Epidermal melanocyte (primary cell): ENCODE results near the gene ATG5.
"Not testable (repeated sequence)": the region's sequence is repeated elsewhere in the genome, so short reads cannot be mapped to it uniquely, and the experiment has no call there.

Experiments
- DNase-seq: peaks from one replicate; pipeline ENCODE4 v3.0.0; 2011; ENCODE audit warnings: low spot score; ENCODE audit not compliant: insufficient read length

The ATG5 gene

DNA sequence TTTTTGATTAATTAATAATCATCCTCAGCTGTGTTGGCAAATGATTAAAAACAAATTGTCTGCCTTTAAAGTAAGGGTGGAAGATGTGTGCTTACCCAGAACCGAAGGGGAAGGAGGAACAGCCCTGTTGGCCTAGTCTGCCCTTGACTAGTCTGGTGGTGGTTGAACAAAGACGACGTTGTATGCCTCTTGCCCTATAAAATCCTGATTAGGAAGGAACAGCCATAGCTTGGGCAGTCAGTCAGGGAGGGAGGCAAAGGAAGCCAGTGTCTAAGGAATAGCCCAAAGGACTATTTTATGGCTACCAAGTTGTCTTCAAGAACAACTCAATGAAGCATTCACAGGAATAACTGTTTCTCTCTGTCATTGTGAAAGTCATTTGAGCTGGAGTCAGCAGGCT is 168.7 kb downstream of the ATG5 start:
- DNase-seq, result peak; percentile 88

GRCh38 chr6:106156413-106156812 is 169.1 kb downstream of the ATG5 start:
- no peak for DNase-seq

DNA sequence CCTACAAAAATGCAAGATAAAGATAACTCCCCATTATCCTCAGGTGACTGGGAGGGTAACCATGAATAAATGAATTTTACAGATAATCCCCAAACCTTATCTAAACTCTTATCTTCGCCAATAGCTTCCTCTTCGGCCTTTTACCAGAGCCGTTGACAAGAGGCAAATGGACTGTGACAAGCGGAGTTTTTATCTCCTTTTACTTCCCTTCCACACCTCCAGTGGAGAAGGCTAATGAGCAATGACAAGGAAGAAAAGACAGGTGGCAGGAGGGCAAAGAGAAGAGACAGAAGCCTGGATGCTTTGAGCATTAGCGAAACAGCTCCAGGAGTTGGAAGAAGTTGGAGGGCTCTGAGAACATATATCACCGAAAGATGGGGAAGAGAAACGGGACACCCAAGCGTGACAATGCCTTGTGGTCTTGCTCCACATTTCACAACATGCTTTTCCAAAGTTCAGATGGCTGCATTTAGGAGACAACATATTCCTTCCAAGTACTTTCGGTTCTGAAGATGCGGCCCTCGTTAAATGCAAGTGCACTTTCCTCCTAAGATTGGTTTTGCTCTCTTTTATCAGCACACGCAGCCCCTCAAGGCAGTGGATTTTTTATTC is 170.2 kb downstream of the ATG5 start:
- no peak for DNase-seq

DNA sequence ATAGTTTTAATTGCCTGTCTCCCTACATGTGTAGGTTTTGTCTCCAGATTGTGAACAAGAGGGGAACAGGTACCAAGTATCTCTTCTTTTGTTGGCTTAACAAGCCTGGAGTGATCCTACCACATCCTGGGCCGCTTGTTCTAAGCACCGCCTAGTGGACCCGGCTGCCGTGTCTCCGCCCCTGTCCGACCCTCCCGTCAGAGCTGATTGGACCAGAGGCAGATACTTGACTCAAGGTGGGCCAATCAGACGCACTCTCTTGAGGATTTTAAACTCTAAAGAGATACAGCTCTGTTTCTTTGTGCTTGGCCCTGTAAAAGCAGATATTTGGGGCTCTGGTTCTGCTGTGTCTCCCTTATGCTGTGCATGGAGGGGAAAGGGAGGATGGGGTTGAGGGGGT is 171.2 kb downstream of the ATG5 start:
- DNase-seq, result no peak

GRCh38 chr6:106152952-106153351 is 172.6 kb downstream of the ATG5 start:
- DNase-seq, result no peak

DNA sequence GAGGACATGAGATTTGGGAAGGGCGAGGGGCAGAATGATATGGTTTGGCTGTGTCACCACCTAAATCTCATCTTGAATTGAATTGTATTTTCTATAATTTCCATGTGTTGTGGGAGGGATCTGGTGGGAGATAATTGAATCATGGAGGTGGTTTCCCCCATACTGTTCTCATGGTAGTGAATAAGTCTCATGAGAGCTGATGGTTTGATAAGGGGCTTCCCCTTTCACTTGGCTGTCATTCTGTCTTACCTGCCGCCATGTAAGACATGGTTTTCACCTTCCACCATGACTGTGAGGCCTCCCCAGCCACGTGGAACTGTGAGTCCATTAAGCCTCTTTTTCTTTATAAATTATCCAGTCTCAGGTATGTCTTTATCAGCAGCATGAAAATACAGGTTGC is 173.1 kb downstream of the ATG5 start:
- DNase-seq, result not testable (repeated sequence)

DNA sequence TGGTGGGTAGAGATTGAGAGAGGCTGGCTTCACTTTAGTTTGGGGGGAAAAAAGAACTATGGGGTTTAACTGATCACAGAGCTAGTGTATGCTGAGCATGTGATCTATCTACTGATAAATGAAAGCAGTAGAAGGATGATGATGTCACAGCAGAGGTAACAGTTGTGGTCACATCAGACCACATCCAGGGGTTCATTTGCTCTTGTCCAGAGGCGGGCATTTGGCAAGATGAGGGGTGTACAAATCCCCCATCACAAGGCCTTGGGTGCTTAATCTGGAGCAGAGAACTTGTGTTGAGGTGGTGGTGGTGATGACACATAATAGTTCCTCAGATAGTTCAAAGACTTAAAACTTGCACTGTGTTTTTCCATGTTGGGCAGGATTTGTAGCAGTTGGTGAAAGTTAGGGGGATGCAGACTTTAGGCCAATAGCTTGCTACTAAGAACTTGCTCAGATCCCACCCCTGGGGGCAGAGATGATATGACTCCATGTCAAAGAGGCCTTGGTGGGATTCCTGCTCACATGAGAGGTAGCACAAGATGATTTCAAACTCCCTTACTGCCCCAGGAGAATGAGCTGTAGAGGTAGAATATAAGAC is 176.0 kb downstream of the ATG5 start:
- no peak for DNase-seq

DNA sequence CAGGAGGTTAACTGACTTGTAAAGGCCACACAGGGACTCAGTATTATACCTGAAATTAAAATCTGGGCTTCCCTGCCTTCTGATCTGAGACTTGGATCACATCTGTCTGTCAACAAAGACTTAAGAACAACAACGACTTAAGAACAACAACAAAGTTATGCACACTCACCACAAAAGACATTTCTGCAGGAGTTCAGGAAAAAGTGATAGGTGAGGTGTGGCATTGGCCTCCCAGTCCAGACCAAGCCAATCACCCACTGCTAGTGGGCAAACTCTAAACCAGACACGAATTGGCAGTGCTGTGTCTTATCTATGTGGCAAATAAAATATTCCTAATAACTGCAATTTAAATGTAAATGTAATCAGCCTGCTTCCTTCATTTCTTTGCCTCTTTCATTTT is 178.1 kb downstream of the ATG5 start:
- DNase-seq, result no peak

GRCh38 chr6:106146852-106147351 is 178.7 kb downstream of the ATG5 start:
- DNase-seq, result no peak

- no peak for DNase-seq
Measured at GRCh38 chr6:106145741-106146227, 179.8 kb downstream of the ATG5 start.

DNA sequence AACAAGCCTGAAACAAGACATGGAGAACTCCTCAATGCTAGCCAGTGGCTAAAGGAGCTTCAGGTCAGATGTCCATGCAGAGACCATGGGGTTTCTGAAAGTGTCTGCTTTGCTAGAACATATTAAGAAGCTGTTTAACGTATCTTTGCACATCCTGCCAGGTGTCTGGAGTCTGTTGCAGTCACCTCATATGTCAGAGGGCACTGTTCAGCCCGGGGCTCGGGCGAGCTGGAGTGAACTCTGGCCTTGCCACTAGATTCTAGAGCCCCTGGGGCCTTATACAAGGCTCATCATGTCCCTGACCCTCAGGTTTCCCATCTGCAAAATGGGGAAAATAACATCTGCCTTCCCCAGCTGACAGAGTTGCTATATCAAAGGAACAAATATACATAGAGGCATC is 180.4 kb downstream of the ATG5 start:
- no peak for DNase-seq

DNA sequence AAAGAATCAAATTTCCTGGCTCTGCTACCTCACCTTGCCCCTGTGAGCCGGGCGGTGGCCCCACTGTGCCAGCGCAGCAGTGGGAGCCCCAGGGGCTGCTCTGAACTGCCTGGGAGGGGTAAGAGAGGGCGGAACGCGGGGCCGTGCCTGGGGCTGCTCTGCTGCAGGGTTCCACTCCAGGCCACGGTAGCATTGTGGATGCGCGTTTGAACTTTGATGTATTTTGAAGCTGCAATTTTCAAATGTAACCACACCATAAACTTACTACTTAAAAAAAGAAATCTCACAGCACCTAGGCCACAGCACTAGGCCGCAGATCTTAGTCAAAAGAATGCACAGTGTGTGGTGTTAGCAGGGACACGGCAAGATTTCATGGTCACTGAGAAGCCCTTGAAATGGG is 181.9 kb downstream of the ATG5 start:
- DNase-seq, result no peak

GRCh38 chr6:106142876-106143431 is 182.6 kb downstream of the ATG5 start:
- no peak for DNase-seq

GRCh38 chr6:106141441-106142237 is 183.9 kb downstream of the ATG5 start:
- no peak for DNase-seq

GRCh38 chr6:106138151-106138550 is 187.4 kb downstream of the ATG5 start:
- no peak for DNase-seq

GRCh38 chr6:106136845-106137244 is 188.7 kb downstream of the ATG5 start:
- no peak for DNase-seq

DNA sequence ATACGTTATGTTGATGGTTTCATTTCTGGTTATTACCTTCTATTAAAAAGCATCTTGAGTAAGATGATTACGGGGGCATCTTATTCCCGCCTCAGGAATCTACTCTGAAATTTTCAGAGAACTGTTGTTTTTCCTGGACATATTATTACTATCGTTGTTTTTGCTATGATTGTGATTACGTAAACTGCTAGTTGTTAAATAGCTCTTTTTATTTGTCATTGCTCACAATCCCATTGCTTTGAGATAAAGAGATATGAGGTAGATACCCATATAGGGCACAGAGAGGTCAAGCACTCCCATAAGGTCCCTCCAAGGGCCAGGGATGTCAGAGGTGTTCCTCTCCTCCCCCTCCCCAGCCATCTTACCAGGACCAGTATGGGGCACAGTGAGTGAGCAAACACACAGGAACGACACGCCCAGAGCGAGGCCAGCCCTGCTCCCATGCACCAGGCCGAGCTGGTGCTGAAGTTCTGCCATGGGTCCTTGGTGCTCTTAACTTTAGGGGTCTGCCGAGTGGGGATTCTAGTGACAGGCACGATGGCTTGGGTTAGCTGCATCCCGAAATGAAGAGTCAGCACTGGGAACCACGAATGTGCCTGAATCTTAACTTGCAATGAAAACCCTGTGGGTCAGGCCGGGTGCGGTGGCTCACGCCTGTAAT is 189.5 kb downstream of the ATG5 start:
- DNase-seq, result no peak

GRCh38 chr6:106134906-106135634 is 190.5 kb downstream of the ATG5 start:
- no peak for DNase-seq
